GM18505 (cell line): Measurements from ENCODE around the gene RABGAP1L.

Source experiments
- ATAC-seq: cut with Tn5 transposase; IDR thresholded peaks from one replicate; pipeline ENCODE4 v1.9.1; 2021; ENCODE audit not compliant: unreplicated experiment
- POLR2A ChIP-seq: IDR thresholded peaks from 4 replicates; pipeline ENCODE4 v1.6.1; 2011; ENCODE audit warnings: borderline replicate concordance; ENCODE audit not compliant: insufficient read depth, insufficient read length; ENCODE audit errors: extremely low read depth

The RABGAP1L gene

GRCh38 chr1:174197088-174197487, 37.8 kb downstream of the RABGAP1L start:
- ATAC-seq, result no peak

GRCh38 chr1:174197547-174197946, 38.2 kb downstream of the RABGAP1L start:
- no peak for ATAC-seq
- TF ChIP-seq POLR2A, result no peak

More at GRCh38 chr1:174197088-174197487, 37.8 kb downstream of the RABGAP1L start:
- no peak for TF ChIP-seq POLR2A

GRCh38 chr1:174198202-174198601, 38.9 kb downstream of the RABGAP1L start:
- ATAC-seq, result no peak
- no peak for TF ChIP-seq POLR2A

- no peak for TF ChIP-seq POLR2A
- ATAC-seq, result no peak
These were observed 41.4 kb downstream of the RABGAP1L start for GRCh38 chr1:174200746-174201145.

- peak; percentile 21 for TF ChIP-seq POLR2A
- ATAC-seq, result no peak
These were observed 45.5 kb downstream of the RABGAP1L start for GRCh38 chr1:174204697-174205308.

- no peak for ATAC-seq
- no peak for TF ChIP-seq POLR2A
These were observed 47.0 kb downstream of the RABGAP1L start for GRCh38 chr1:174206148-174206836.

GRCh38 chr1:174209347-174210187, 50.2 kb downstream of the RABGAP1L start:
- peak; percentile 77 for ATAC-seq
- no peak for TF ChIP-seq POLR2A

- TF ChIP-seq POLR2A, result no peak
These were observed 52.2 kb downstream of the RABGAP1L start for GRCh38 chr1:174211486-174211885.

GRCh38 chr1:174215766-174216165, 56.4 kb downstream of the RABGAP1L start:
- no peak for TF ChIP-seq POLR2A
- ATAC-seq, result no peak

More at GRCh38 chr1:174211486-174211885, 52.2 kb downstream of the RABGAP1L start:
- no peak for ATAC-seq

GRCh38 chr1:174217248-174217647, 57.9 kb downstream of the RABGAP1L start:
- TF ChIP-seq POLR2A, result no peak
- no peak for ATAC-seq

- no peak for TF ChIP-seq POLR2A
- no peak for ATAC-seq
These were observed 58.7 kb downstream of the RABGAP1L start for GRCh38 chr1:174217787-174218574.

- no peak for ATAC-seq
- TF ChIP-seq POLR2A, result no peak
These were observed 59.7 kb downstream of the RABGAP1L start for GRCh38 chr1:174218983-174219382.
